Stimulated activated CD4-positive, alpha-beta T cell treated with anti-CD3 and anti-CD28 coated beads, Interleukin-15, amount 100 ng/mL, for 24 hours (primary cell): Measurements from ENCODE around the gene TRIM32.

Experiments used
- DNase-seq: peaks from one replicate; pipeline ENCODE4 v3.0.0-alpha.2; 2020

The TRIM32 gene, protein sequence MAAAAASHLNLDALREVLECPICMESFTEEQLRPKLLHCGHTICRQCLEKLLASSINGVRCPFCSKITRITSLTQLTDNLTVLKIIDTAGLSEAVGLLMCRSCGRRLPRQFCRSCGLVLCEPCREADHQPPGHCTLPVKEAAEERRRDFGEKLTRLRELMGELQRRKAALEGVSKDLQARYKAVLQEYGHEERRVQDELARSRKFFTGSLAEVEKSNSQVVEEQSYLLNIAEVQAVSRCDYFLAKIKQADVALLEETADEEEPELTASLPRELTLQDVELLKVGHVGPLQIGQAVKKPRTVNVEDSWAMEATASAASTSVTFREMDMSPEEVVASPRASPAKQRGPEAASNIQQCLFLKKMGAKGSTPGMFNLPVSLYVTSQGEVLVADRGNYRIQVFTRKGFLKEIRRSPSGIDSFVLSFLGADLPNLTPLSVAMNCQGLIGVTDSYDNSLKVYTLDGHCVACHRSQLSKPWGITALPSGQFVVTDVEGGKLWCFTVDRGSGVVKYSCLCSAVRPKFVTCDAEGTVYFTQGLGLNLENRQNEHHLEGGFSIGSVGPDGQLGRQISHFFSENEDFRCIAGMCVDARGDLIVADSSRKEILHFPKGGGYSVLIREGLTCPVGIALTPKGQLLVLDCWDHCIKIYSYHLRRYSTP

DNA sequence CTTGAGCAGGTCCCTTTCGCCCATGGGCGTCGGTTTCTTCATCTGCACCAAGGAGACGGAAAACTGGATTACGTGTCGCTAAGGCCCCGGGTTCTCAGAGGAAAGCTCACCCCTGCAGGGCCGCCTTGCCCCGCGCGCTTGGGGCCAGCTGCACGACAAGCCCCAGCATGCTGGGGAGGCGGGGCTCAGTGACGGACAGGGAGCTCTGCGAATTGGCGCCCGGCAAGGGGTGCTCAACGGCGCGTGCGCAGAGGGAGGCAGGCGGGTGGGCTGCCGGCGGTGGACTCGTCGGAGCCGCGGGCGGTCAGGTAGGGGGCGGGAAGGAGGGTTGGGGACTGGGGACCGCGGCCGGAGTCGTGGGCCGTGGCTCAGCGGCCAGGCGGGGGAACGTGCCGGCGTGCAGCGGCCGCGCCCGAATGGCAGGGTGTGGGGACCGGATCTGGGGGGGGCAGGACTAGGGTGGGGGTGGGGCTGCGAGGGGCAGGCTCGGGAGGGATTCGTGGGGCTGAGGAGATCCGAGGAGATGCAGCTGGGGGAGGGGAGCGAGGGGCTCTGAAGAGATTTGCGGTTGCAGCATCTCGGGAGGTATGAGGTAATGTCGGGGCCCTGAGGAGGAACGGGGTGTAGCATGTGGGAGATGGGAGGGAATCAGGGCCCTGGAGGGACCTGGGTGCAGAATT is at the start of gene TRIM32:
Gene TRIM32 (plus strand): TSS at position 232 of the 680 bp plus-strand sequence. CDS start 10,438 bp downstream, outside the sequence.
- peak; percentile 96 for DNase-seq

DNA sequence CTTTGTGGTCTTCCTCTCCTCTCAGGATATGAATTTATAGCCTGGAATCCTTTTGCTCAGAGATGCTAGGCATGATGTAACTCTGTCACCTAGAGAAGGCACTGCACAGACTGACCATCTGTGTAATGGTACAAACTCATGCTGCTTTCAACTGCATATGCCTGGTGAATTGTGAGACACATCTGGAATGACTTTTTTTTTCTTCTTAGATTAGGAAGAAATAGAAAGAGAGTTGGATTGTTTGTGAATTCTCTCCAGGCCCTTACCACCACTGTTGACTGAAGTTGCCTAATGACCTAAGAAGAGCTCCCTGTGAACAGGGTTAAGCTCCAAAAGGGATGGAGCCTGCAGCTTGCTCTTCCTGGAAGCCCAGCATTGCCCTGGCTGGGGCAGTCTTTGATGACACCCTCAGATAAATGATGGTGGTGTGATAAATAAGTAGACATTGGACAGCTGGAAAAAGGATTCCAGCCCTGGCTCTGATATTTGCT is 47.8 kb upstream of the TRIM32 start:
- DNase-seq, result no peak

DNA sequence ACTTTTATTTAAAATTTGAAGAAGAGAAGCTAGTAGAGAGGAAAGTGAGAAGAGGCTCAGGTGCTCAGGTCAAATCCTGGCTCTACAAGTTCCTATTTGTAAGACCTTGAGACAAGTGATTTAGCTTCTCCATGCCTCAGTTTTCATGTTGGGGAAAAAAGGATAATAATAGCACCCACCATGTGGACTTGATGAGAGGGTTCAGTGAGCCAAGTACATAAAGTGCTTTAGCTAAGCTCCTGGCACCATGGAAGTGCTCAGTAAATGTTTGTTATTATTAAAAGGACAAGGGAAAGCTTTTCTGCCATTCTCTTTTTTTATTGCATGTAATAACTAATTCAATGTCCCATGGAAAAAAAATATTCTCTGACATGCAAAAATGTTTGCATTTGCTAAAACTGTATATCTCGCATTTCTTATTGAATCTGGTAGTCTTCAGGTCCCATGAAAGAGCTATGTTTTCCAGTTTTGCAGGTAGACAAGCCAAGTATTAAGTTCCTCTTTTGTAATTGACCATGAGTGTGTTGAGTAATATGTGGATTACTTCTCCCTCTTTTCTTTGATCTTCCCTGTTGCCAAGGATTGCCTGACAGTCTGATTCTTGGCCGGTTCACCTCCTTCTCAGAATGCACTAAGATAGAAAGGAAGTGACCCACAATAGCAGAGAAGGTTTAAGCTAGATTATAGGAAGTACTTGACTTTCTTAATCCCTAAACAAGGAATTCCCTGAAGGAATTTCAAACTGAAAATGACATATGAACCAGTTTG is 45.6 kb upstream of the TRIM32 start:
- no peak for DNase-seq

DNA sequence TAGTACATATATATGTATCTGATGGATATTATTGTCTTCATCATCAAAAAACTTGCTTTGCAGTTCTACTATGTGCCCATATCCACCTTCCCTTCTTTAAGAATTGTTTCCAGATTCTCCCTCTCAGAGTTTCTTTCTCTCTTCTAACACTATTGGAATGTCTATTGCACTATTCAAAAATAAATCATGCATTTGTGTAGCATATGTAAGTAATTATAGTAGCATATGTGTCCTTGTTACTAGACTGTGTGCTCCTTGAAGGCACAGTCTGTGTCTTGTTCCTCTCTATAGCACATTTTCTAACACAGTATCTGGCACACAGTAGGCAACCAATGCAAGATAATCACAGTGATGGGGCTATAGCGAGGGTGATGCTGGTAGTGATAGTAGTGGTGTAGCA is 43.4 kb upstream of the TRIM32 start:
- no peak for DNase-seq

DNA sequence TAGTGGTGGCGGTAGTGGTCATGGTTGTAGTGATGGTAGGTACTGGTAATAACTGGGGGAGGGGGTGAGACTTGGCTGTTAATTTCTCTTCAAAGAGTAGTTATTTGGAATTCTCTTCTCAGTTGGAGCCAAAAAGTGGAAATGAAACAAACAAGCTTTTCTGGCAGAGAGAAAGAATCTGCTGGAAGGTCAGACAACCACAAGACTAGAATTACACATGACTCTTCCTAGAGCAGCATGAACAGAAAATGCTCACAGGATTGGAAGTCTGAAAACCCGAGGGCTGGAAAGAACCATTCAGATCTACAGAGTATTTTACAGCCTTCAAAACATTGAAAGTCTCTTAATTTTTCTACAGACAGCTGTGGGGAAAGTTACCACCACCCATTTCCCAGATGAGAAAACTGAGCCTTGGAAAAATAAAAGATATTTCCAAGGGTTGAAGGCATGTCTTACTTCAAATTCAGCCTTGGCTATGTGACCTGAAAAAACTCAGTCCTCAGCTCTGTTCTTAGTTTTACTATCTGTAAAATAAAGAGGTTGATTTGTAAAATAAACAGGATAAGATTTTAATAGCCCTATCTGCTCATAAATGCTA is 42.9 kb upstream of the TRIM32 start:
- no peak for DNase-seq

DNA sequence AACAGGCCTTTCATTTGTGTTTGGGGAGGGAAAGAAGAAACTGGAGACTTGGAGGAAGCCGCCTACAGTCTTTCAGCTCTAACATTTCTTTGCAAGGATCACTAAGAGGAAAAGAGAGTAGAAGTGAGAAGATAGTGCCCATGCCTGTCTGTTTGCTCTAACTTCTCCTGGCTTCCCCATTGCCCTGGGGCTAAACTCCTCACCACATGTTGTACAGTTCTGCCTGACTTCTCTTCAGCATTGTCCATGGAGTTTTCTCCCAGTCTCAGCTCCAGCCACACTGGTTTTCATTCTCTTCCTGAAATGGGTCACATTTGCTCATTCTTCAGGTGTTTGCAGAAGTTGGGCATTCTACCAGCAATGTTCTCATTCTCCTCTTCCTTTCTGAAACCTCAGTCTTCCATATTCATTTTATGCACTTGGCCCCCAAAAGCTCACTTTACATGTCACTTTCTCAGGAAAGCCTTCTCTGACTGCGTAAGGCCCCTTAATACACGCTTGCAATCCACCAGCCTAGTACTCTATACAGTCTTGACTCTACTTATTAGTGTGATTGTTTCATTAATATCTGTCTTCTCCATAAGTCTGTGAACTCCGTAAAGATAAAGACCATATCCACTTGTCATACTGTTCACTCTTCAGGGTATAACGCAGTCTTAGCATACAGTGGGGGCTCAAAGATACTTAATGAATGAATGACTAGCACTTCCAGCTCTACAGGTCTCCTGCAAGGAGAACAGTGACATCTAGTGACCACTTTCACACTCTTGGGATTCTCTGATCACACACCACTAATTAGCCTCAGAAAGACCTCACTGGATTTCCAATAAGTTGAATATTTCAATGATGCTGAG is 40.2 kb upstream of the TRIM32 start:
- DNase-seq, result no peak

DNA sequence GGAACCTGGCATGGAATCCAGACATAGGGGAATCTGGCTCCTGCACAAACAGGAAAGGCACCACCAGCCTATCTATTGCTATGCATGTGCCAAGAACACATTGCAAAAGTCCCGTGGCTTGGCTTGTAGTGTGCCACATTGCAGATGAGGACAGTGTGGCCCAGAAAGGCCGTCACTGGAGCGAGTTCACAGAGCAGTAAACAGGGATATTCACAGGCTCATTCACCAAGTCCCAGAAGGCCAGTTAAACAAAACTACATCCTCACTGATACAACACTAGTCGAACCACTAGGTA is 39.6 kb upstream of the TRIM32 start:
- DNase-seq, result no peak

DNA sequence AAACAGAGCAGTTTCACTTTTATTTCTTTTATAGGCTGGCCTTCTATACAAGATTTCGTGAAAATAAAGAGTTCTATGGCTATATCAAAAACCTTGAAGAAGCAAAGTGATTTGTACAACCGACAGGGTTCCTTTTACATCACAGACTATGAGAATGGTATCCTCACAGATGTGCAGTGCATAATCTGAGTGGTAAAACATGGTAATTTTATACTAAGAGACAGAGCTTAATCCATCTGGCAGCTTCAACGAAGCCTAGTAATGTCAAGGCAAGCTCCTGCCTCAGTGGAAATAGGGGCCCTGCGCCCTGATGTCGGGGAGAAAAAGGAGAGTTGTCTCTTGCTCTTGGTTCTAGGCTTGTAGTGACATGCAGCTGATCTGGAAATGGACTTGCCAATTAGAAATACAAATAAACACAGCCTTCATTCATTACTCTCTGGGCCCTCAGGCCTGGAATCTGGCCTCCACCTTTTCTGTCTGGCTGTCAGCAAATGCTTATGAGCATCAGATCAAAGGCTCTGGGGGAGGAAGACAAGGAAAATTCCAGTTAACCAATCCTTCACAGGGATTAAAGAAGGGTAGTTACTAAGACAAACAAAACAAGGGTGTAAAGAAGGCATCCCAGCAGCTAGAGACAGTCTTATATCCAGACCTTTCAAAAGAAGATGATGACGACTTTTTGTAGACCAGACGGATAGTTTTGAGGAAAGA is 33.6 kb upstream of the TRIM32 start:
- DNase-seq, result no peak

DNA sequence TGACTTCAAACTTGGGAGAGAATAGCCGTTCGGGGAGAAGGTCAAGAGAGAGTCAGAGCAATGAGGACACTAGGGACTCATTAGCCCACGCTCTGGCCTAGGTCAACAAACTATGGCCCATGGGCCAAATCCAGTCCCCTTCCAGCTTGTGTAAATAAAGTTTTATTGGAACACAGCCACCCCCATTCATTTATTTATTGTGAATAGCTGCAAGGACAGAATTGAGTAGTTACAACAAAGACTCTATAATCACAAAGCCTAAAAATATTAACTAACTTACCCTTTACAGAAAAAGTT is 33.1 kb upstream of the TRIM32 start:
- DNase-seq, result no peak

DNA sequence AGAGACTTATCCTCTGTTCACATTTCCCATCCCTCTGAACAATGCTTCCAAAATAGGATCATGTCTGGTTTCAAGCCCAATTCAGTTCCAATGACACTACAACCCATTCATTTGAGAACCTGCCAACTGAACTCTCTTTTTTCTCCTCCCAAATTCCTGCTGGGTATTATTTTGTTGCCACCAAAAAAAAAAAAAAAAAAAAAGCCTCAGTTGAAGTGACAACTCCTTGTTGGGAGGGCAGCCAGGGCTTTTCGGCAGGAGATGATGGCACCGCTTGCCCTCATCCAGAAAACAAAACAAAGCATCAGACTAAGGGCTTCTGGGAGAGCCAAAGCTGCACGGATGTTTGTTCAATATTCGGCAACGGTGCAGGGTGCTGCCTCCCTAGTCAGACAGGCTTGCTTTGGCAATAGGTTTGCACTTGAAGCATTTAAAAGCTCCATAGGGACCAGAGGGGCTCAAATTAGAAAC is 30.6 kb upstream of the TRIM32 start:
- no peak for DNase-seq

DNA sequence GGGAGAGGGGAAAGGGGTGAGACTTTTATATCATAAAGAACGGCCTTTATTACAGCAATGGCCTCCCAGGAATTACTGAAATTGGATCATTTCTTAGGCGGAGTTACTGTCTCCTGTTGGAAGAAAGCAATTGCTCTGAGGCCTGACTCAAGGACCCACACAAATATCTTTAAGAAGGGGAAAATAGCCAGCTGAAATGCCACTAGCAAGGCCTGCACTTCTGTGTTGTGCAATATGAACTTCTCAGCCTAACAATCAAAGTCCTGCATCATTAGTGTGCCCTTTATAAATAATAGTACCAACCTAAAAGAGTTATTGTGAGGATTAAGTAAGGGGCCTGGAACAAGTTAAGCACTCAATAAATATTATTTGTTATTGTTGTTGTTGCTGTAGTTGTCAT is 30.1 kb upstream of the TRIM32 start:
- no peak for DNase-seq

DNA sequence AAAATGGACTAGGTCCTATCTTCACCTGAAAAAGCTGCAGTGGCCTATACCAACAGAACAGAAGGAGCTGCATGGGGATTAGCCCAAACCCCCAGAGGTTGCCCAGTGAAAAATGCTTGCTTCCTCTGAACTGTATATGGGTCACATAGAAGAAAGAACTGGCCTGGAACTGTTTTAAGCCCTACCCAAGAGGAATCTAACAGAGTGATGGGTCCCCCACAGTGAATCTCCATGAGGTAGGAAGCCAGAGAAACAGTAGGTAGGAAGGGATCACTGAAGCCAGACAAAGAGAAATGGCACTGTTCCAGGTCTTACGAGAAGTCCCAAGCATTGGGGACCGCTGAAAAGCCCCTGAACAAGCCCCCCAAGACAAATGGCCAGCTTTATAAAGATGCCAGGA is 28.8 kb upstream of the TRIM32 start:
- DNase-seq, result no peak

DNA sequence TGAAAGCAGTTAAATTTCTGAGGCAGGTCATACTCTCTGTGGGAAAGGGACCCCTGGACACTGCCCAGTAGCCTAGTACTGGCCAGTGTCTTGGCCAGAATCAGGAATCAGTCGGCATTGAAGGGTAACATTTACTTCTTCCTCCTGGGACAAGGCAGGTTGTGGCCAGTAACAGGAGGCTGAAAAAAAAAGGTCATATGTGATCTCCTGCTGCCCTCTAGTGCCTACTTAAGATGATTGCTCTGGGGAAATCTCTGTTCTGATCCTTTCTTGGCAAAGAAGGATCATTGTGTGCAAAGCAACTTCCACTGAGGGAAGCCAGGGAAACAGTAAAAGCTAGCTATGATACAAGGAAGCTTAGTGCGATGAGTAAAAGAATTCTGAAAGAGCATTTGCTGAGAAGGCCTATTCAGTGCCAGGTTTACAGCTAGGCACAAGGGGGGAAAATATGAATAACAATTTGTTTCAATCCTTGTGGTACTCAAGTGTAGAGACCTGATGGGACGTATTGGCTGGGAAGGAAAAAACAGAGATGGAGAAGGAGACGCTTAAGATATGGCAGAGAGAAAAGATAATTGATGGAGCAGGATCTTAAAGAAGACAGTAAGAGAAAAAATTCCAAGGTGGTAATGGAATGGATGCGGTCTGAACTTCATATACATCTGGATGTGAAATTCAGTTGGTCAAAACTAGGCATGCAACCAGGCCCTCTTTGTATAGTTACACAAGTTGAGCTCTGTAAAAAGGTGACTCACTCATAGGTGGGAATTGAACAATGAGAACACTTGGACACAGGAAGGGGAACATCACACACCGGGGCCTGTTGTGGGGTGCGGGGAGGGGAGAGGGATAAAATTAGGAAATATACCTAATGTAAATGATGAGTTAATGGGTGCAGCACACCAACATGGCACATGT is 25.8 kb upstream of the TRIM32 start:
- DNase-seq, result no peak

DNA sequence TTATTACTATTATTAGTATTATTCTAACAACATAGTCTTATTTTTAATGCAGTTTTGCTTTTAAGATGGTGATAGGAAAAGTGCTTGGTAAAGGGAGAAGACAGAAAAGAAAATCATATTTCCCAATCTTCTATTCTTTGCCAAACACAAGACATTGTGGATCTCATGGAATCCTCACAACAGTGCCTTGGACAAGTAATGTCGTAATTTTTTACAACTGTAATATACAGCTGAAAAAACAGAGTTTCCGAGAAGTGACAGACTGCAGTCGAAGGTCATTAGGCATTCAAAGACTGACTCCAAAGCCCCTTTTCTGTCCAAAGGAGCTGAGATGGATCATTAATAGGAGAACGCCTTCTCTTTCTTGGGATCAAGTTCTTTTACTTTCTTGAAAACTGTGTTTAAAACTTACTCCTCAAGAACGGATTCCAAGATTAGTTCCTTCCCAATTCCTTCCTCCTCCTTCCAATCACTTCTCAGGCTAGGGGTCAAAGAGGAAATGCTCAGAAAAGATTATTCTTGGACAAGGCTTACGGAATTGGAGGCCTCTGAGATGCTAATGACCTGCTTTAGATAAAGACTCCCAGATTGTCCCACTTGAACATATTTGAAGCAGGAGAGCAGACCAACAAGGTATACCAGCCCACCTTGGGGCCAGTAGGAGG is 24.3 kb upstream of the TRIM32 start:
- no peak for DNase-seq

DNA sequence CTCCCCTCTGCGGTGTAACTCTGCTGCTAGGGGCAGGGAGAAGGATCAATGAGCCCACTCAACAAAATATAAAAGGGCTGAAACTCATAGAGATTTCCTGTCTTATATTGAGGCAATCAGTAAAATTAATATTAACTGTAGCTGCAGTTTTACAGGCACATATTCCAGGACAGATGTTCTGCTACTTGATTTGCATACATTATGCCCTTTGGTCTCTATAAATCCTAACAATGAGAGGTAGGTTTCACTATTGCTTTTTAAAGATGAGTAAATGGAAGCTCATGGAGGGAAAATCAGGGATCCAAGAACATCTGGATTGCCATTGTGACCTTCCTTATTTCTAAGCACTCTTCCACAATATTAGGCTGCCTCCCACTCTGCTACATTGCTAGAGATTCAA is 23.5 kb upstream of the TRIM32 start:
- DNase-seq, result no peak

DNA sequence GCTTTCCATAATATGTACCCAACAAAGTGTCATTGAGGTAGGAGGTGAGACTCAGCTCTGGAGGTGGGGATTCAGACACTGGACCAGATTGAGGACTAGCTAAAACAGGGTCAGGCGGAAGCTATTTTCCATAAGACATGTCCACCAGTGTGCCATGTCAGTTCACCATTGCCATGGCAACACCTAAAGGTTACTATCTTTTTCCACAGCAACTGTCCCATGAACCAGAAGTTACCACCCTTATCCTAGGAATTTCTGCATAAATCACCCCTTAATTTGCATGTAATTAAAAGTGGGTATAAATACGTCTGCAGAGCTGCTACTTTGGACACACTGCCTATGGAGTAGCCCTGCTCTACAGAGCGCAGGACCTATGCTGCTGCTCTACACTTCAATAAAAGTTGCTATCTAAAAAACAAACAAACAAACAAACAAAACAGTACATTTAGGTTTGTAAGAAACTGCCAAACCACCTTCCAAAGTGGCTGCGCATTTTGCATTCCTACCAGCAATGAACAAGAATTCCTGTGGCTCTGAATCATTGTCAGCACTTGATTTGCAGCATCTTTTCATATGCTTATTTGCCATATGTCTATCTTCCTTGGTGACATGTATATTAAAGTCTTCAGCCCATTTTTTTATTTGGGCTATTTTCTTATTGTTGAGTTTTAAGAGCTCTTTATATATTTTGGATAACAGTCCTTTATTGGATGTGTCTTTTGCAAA is 18.0 kb upstream of the TRIM32 start:
- no peak for DNase-seq

DNA sequence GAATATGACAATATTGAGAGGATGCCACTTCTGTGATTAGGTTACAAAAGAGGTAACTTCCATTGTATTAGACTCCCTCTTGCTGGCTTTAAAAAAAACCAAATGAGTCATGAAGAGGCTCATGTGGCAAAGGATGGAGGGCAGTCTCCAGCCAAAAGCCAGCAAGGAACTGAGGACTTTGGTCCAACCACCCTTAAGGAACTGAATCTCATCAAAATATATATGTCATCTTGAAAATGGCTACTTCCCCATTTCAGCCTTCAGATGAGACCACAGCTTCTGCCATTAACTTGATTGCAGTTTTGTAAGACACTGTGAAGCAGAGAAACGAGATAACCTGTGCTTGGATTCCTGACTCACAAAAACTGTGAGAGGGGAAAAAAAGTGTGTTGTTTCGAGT is 15.5 kb upstream of the TRIM32 start:
- DNase-seq, result no peak

DNA sequence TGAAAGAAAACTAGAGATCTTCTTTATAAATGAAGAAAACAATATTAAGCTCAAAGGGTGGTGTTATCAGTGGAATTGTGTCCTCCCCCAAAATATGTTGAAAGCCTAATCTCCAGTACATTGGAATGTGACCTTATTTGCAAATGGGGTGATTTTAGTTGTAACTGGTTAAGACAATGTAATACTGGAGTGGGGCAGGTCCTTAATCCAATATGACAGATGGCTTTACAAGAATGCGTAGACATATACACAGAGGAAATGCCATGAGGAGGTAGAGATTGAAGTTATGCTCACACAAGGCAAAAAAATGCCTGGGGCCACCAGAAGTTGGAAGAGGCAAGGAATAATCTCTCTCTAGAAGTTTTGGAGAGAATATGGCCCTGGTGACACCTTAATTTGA is 13.7 kb upstream of the TRIM32 start:
- no peak for DNase-seq
